Right lobe of liver (tissue), 6 donors: Measurements from ENCODE around the gene TYW1B. TPM values are rescaled to one million over a fixed set of nuclear protein-coding genes. Genes with fewer than 3 reads are reported as not detected.
"Not testable (repeated sequence)": the region's sequence is repeated elsewhere in the genome, so short reads cannot be mapped to it uniquely, and the experiment has no call there.

Experiments used
- ATAC-seq, 4 donors: fragments of 200-7000 bp; cut with Tn5 transposase; one replicate each; pipeline ENCODE4 v1.9.1; 2020; ENCODE audit warnings: mild to moderate bottlenecking in 4 of 4, moderate library complexity in 4 of 4
- DNase-seq, 3 donors: peaks; one replicate each; pipeline ENCODE4 v3.0.0-alpha.2; 2020
- H3K27ac ChIP-seq, 3 donors: fragments of 200-600 bp; one replicate each; pipeline ENCODE4 v1.8.0; 2022
- H3K27me3 ChIP-seq, 2 donors: fragments of 200-600 bp; one replicate each; pipeline ENCODE4 v1.8.0; 2022
- H3K36me3 ChIP-seq, 4 donors: fragments of 200-600 bp; sonication (generic) in 1 of 4; one replicate each; pipeline versions ENCODE4 v1.5.1 to v1.8.0; 2017 to 2022; ENCODE audit warnings: control low read depth in 1 of 4
- H3K4me1 ChIP-seq, 4 donors: fragments of 200-600 bp; sonication (generic) in 1 of 4; one replicate each; pipeline versions ENCODE4 v1.5.1 to v1.8.0; 2017 to 2022; ENCODE audit warnings: control low read depth in 1 of 4
- H3K4me3 ChIP-seq, 3 donors: fragments of 200-600 bp; one replicate each; pipeline ENCODE4 v1.8.0; 2022
- H3K9me3 ChIP-seq, 4 donors: fragments of 200-600 bp; sonication (generic) in 1 of 4; one replicate each; pipeline versions ENCODE4 v1.5.1 to v1.8.0; 2017 to 2022; ENCODE audit warnings: control low read depth in 1 of 4
- WGBS: methylation state at CpG from one replicate; pipeline ENCODE4 v1.1.6; 2018; ENCODE audit warnings: low coverage, low lambda C conversion rate; ENCODE audit not compliant: insufficient coverage; ENCODE audit errors: missing lambda C conversion rate; 5-methylcytosine and 5-hydroxymethylcytosine counted together
- intact Hi-C, 2 donors: fragments of 100-400 bp; cut with DNase I; formaldehyde crosslinking; loops; one replicate each; pipeline versions ENCODE4 v1.11.2 to v1.14.1; 2022
- total RNA-seq, 6 experiments: library from RNA; depleted of rRNA in 2 of 6; stranded (reverse); fragments of >200 nt in 2 of 6; fragmentation: NEBNext Ultra II Directional in 3 of 6; extraction: Animal tissue kit (Norgen Biotek cat#: 25700) in 3 of 6; gene quantifications; one replicate each; pipeline versions ENCODE4 v1.1.0 to v1.2.4, GENCODE V29; 2016 to 2023
- donor health status: DM: no; HTN: yes; CAD: no.
- donor health status: DM: no; HTN: no; CAD: no.
- donor health status: DM: no; HTN: no; CAD: no.
- donor health status: DM: no; HTN: yes; CAD: no.
- donor health status: DM: no; HTN: yes; CAD: no.

TYW1B gene
- total RNA-seq, 6 experiments from 2014 or later = 1.2 to 10.1 (median 2.5) TPM

DNA sequence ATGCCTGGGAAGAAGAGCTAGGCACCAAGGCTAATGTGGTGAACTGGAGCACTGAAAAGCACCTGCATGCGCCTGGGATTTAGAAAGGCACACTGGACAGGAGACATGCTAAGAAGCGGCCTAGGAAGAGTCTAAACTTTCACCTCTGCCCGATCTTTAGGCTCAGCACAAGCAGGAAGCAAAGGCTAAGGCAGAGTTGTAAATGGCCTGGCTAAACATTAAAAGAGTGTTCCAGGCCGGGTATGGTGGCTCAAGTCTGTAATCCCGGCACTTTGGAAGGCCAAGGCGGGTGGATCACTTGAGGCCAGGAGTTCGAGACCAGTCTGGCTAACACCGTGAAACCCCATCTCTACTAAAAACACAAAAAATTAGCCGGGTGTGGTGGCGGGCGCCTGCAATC is 88.3 kb downstream of the TYW1B start:
- H3K27ac ChIP-seq, H3K27me3 ChIP-seq, H3K4me1 ChIP-seq, H3K36me3 ChIP-seq, intact Hi-C loops, H3K9me3 ChIP-seq, ATAC-seq, H3K4me3 ChIP-seq, DNase-seq: not testable (repeated sequence)
- 89% methylated on average over 4 of the region's 11 CpGs for WGBS

DNA sequence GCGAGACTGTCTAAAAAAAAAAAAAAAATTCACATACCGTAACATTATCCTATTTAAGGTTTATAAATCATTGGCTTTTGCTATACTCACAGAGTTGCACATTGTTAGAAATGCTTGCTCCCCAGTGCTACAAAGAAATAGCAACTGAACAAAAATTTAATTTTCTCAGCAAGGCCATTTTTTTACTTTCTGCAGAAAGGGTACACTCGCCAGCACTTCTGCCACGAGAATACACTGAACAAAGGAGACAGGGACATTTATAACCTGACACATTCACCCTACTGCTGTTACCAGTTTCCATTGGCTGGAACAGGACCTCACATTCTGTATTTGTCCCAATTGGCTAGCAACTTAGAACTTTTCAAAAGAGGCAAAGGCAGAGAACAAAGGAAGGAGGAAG is 92.1 kb downstream of the TYW1B start:
- WGBS = 81% methylated on average over 4 of the region's 4 CpGs

GRCh38 chr7:72730815-72731214 is 97.2 kb downstream of the TYW1B start:
- intact Hi-C loops, H3K4me1 ChIP-seq, H3K9me3 ChIP-seq, H3K36me3 ChIP-seq, H3K4me3 ChIP-seq, H3K27me3 ChIP-seq, DNase-seq, H3K27ac ChIP-seq, ATAC-seq: not testable (repeated sequence)
- 70% methylated on average over 2 of the region's 2 CpGs for WGBS

More for the DNA sequence above, 92.1 kb downstream of the TYW1B start:
- H3K4me3 ChIP-seq, H3K9me3 ChIP-seq, H3K4me1 ChIP-seq, DNase-seq, H3K27ac ChIP-seq, intact Hi-C loops, ATAC-seq, H3K27me3 ChIP-seq, H3K36me3 ChIP-seq: not testable (repeated sequence)

DNA sequence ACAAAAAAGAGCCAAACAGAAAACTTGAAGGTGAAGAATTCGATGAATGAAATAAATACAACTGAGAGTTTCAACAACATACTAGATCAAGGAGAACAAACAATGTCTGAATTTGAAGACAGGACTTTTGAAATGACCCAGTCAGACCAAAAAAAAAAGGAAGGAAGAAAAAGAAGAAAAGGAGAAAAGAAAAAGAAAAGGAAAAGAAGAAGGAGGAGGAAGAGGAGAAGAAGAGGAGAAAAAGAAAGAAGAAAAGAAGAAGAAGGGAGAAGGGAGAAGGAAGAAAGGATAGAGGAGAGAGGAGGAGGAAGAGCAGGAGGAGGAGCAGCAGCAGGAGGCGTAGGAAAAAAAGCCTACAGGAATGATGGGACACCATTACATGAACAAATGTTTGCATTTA is 97.6 kb downstream of the TYW1B start:
- intact Hi-C loops, H3K36me3 ChIP-seq, H3K4me1 ChIP-seq, H3K4me3 ChIP-seq, H3K9me3 ChIP-seq, DNase-seq, ATAC-seq, H3K27me3 ChIP-seq, H3K27ac ChIP-seq: not testable (repeated sequence)
- whole genome bisulfite sequencing = 94% methylated on average over 2 of the region's 2 CpGs

DNA sequence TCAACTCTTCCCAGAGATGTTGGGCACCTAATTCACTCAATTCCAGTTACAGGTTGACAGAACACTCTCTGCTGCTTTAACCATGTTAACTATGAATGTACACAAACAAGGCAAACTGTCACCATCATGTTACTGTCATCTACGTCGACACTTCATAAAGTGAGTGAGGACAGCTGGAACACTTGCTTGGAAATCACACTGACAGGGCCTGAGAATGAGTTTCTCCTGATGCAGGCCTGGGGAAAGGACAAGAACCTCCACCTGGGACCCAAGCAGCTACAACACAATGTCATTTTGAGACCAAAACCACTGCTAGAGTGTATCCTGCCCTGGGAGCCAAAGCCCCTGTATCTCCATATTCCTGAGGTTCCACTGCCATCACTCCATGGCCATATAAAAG is 98.9 kb downstream of the TYW1B start:
- 95% methylated on average over 2 of the region's 2 CpGs for WGBS
- H3K36me3 ChIP-seq, intact Hi-C loops, H3K4me1 ChIP-seq, H3K9me3 ChIP-seq, ATAC-seq, H3K27me3 ChIP-seq, H3K27ac ChIP-seq, H3K4me3 ChIP-seq, DNase-seq: not testable (repeated sequence)

DNA sequence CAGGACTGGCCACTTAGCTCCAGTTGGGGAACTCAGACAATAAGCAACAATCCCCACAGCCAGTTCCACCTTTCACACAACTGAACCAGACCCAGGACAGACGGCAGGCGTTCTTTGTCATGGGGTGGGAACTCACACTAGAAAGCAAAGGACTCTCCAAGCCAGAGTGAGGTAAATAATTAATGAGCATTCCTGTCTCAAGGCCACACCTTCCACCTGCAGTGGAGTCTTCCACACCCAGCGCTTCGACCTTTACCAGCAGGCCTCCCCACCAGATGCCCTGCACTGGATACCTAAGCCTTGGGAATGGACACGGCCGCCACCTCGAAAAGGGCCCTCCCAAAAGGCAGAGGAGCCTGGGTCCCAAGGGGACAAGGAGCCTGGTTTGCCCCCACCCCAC is 105.3 kb downstream of the TYW1B start:
- intact Hi-C loops, H3K36me3 ChIP-seq, H3K4me3 ChIP-seq, H3K4me1 ChIP-seq, H3K27ac ChIP-seq, DNase-seq, H3K9me3 ChIP-seq, ATAC-seq, H3K27me3 ChIP-seq: not testable (repeated sequence)
- 75% methylated on average over 2 of the region's 7 CpGs for WGBS

DNA sequence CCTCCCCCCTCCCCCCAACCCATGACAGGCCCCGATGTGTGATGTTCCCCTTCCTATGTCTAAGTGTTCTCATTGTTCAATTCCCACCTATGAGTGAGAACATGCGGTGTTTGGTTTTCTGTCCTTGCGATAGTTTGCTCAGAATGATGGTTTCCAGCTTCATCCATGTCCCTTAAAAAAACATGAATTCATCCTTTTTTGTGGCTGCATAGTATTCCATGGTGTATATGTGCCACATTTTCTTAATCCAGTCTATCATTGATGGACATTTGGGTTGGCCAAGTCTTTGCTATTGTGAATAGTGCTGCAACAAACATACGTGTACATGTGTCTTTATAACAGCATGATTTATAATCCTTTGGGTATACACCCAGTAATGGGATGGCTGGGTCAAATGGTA is 107.1 kb downstream of the TYW1B start:
- H3K4me1 ChIP-seq, H3K27ac ChIP-seq, DNase-seq, ATAC-seq, H3K27me3 ChIP-seq, H3K36me3 ChIP-seq, H3K4me3 ChIP-seq, intact Hi-C loops, H3K9me3 ChIP-seq: not testable (repeated sequence)
- WGBS = 98% methylated on average over 4 of the region's 4 CpGs

GRCh38 chr7:72717252-72717774 is 110.7 kb downstream of the TYW1B start:
- H3K27ac ChIP-seq, H3K9me3 ChIP-seq, H3K4me1 ChIP-seq, H3K36me3 ChIP-seq, DNase-seq, H3K27me3 ChIP-seq, ATAC-seq, H3K4me3 ChIP-seq, intact Hi-C loops: not testable (repeated sequence)
- 92% methylated on average over 6 of the region's 6 CpGs for WGBS

DNA sequence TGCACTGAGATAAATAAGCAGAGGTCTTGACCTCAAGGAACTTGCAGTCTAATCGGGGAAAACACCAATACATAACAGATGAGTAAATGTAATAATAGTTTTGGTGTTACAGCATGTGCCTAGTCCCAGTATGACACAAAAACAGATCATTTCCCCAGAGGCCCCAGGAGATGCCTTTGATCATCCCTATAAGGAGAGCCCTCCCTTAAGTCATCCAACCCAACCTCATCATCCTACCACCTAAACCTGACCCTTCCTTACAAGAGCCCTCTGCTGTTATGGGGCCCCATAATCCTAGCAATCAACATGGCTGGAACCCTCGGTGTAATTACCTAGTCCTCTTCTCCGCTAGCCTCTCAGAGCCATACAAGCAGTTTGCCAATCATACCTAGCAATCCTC is 116.1 kb downstream of the TYW1B start:
- H3K36me3 ChIP-seq, H3K27me3 ChIP-seq, H3K27ac ChIP-seq, H3K4me3 ChIP-seq, H3K4me1 ChIP-seq, H3K9me3 ChIP-seq, intact Hi-C loops, DNase-seq, ATAC-seq: not testable (repeated sequence)
- WGBS = 97% methylated on average over 3 of the region's 3 CpGs
